Activated T-cell treated with anti-CD3 and anti-CD28 coated beads, Interleukin-2, amount 50 U/mL, for 48 hours (primary cell): Measurements from ENCODE around the gene FGD5.

ENCODE experiments used
- DNase-seq, 2 experiments: peaks; one replicate each; pipeline ENCODE4 v3.0.0-alpha.2; 2020

The FGD5 gene

GRCh38 chr3:14832975-14833722 lies 14.4 kb downstream of the FGD5 start:
- DNase-seq = no peak

GRCh38 chr3:14834121-14834520 lies 15.4 kb downstream of the FGD5 start:
- DNase-seq = no peak

GRCh38 chr3:14834807-14835466 lies 16.2 kb downstream of the FGD5 start:
- DNase-seq = no peak

- DNase-seq = no peak
These were observed 17.3 kb downstream of the FGD5 start for GRCh38 chr3:14836049-14836468.

- no peak for DNase-seq
These were observed 18.6 kb downstream of the FGD5 start for GRCh38 chr3:14837186-14837877.

- no peak for DNase-seq
These were observed 19.1 kb downstream of the FGD5 start for GRCh38 chr3:14837878-14838258.

GRCh38 chr3:14839236-14839635 lies 20.5 kb downstream of the FGD5 start:
- DNase-seq = no peak

- DNase-seq = no peak
These were observed 23.1 kb downstream of the FGD5 start for GRCh38 chr3:14841836-14842235.

- DNase-seq = no peak
These were observed 23.5 kb downstream of the FGD5 start for GRCh38 chr3:14842277-14842676.

GRCh38 chr3:14843321-14843720 lies 24.6 kb downstream of the FGD5 start:
- no peak for DNase-seq

- DNase-seq = no peak
These were observed 25.8 kb downstream of the FGD5 start for GRCh38 chr3:14844386-14845170.

GRCh38 chr3:14845180-14845579 lies 26.4 kb downstream of the FGD5 start:
- peak in 1 of 2 experiments; percentile 17 for DNase-seq

GRCh38 chr3:14845826-14846225 lies 27.1 kb downstream of the FGD5 start:
- DNase-seq = no peak

- no peak for DNase-seq
These were observed 27.6 kb downstream of the FGD5 start for GRCh38 chr3:14846226-14846880.

- DNase-seq = no peak
These were observed 29.1 kb downstream of the FGD5 start for GRCh38 chr3:14847613-14848541.

GRCh38 chr3:14848906-14849305 lies 30.1 kb downstream of the FGD5 start:
- DNase-seq = no peak

- no peak for DNase-seq
These were observed 31.0 kb downstream of the FGD5 start for GRCh38 chr3:14849638-14850230.

GRCh38 chr3:14852058-14852594 lies 33.4 kb downstream of the FGD5 start:
- DNase-seq = no peak

GRCh38 chr3:14852717-14853116 lies 34.0 kb downstream of the FGD5 start:
- DNase-seq = no peak

GRCh38 chr3:14853271-14853951 lies 34.6 kb downstream of the FGD5 start:
- DNase-seq = no peak
